K562 (cell line): ENCODE measurements around the gene COG4. TPM values are rescaled to one million over a fixed set of nuclear protein-coding genes. Genes with fewer than 3 reads are reported as not detected.

Experiments used
- FOXJ3 ChIP-seq: sonication (generic); formaldehyde crosslinking; IDR thresholded peaks from 2 replicates; pipeline ENCODE4 v1.4.0; 2020; ENCODE audit warnings: mild to moderate bottlenecking, missing genetic modification reagents
- HNRNPUL1 ChIP-seq: fragments of 200-400 bp; formaldehyde crosslinking; IDR thresholded peaks from 2 replicates; pipeline ENCODE4 v1.6.1; 2017; ENCODE audit warnings: low read length
- KLF13 ChIP-seq: fragments of 450-650 bp; IDR thresholded peaks from 2 replicates; pipeline ENCODE4 v1.6.1; 2016; ENCODE audit warnings: missing genetic modification characterization, low read depth, mild to moderate bottlenecking, missing compliant biosample characterization, moderate library complexity, borderline replicate concordance
- NBN ChIP-seq: fragments of 450-650 bp; IDR thresholded peaks from 2 replicates; pipeline ENCODE4 v1.6.1; 2016; ENCODE audit warnings: low read depth, mild to moderate bottlenecking
- NFE2L1 ChIP-seq: fragments of 450-650 bp; IDR thresholded peaks from 2 replicates; pipeline ENCODE4 v1.6.1; 2016; ENCODE audit warnings: missing genetic modification characterization, low read depth, mild to moderate bottlenecking, missing compliant biosample characterization, moderate library complexity, borderline replicate concordance
- NONO ChIP-seq, 2 experiments: fragments of 200-400 bp in 1 of 2; fragments of 450-650 bp in 1 of 2; formaldehyde crosslinking in 1 of 2; IDR thresholded peaks; 2 replicates each; pipeline ENCODE4 v1.6.1; 2017; ENCODE audit warnings: low read depth in 2 of 2, mild to moderate bottlenecking in 2 of 2, moderate library complexity in 2 of 2, low read length in 1 of 2
- RHOXF2B ChIP-seq: fragments of 250-450 bp; sonication (Bioruptor Pico); conservative IDR thresholded peaks from 2 replicates; pipeline ENCODE4 v1.5.1; 2021
- SP1 ChIP-seq: sonication (generic); formaldehyde crosslinking; IDR thresholded peaks from 2 replicates; pipeline ENCODE4 v1.8.1; 2022; ENCODE audit warnings: mild to moderate bottlenecking, missing genetic modification reagents
- TAL1 ChIP-seq: fragments of 450-650 bp; IDR thresholded peaks from 2 replicates; pipeline ENCODE4 v1.6.1; 2016; ENCODE audit warnings: mild to moderate bottlenecking
- TBP ChIP-seq: optimal IDR thresholded peaks from 2 replicates; pipeline ENCODE3; 2011; ENCODE audit warnings: low read depth, low read length, improper control_type of control experiment
- TGIF2 ChIP-seq: sonication (generic); formaldehyde crosslinking; IDR thresholded peaks from 2 replicates; pipeline ENCODE4 v1.8.1; 2022; ENCODE audit warnings: mild to moderate bottlenecking, missing genetic modification reagents, moderate library complexity
- USF2 ChIP-seq: sonication (generic); formaldehyde crosslinking; IDR thresholded peaks from 2 replicates; pipeline ENCODE4 v1.5.0; 2020; ENCODE audit warnings: missing genetic modification reagents
- ZNF174 ChIP-seq: fragments of 250-450 bp; sonication (Bioruptor Pico); IDR thresholded peaks from 2 replicates; pipeline ENCODE4 v1.4.0; 2020; ENCODE audit warnings: mild to moderate bottlenecking
- ZNF384 ChIP-seq: IDR thresholded peaks from 2 replicates; pipeline ENCODE4 v1.6.1; 2012; ENCODE audit warnings: low read depth, low read length, improper control_type of control experiment
- ZNF655 ChIP-seq: fragments of 250-450 bp; sonication (Bioruptor Pico); IDR thresholded peaks from 2 replicates; pipeline ENCODE4 v1.5.0; 2021
- polyA plus RNA-seq, 8 experiments: library from polyadenylated mRNA; depleted of rRNA in 4 of 8; stranded (reverse) in 5 of 8; unstranded in 3 of 8; fragments of >200 nt; fragmentation: Nextera tagmentation in 2 of 8; fragmentation: Illumina TruSeq in 1 of 8; extraction: Ambion mirVana in 2 of 8; extraction: Trizol in 1 of 8; gene quantifications; 2 replicates each; pipeline versions ENCODE4 v1.2.1 to v1.2.3, GENCODE V29; 2011 to 2014; ENCODE audit warnings: inconsistent platforms in 1 of 8, missing spikeins in 1 of 8
- total RNA-seq, 7 experiments: library from RNA; depleted of rRNA in 6 of 7; stranded (reverse); fragments of >200 nt in 6 of 7; fragmentation: Illumina TruSeq in 2 of 7; extraction: Trizol in 2 of 7; gene quantifications; 2 replicates each; pipeline versions ENCODE4 v1.2.1 to v1.2.3, GENCODE V29; 2011 to 2021; ENCODE audit warnings: low replicate concordance in 1 of 7
- TF ChIP-seq, protein P1 (sequence below): fragments of 450-650 bp; conservative IDR thresholded peaks from 2 replicates; pipeline ENCODE4 v1.6.1; 2016; ENCODE audit warnings: missing genetic modification characterization, low read depth, mild to moderate bottlenecking, control low read depth, missing compliant biosample characterization
- TF ChIP-seq, protein P2 (sequence below): fragments of 450-650 bp; IDR thresholded peaks from 2 replicates; pipeline ENCODE4 v1.6.1; 2018; ENCODE audit not compliant: partially characterized antibody
- TF ChIP-seq, protein P3 (sequence below): sonication (generic); formaldehyde crosslinking; IDR thresholded peaks from 2 replicates; pipeline ENCODE4 v1.8.0; 2022; ENCODE audit warnings: missing genetic modification reagents, mild to moderate bottlenecking, moderate library complexity, borderline replicate concordance
- TF ChIP-seq, protein P4 (sequence below): fragments of 250-450 bp; sonication (Bioruptor Pico); IDR thresholded peaks from 2 replicates; pipeline ENCODE4 v1.9.0; 2021; ENCODE audit warnings: mild to moderate bottlenecking

Gene COG4
- total and polyA plus RNA-seq, 9 of the 15 experiments (the other 6 are each of a cell fraction or from before 2014, with no cell fraction given), result 13.7 to 73.9 (median 44.2) TPM

DNA sequence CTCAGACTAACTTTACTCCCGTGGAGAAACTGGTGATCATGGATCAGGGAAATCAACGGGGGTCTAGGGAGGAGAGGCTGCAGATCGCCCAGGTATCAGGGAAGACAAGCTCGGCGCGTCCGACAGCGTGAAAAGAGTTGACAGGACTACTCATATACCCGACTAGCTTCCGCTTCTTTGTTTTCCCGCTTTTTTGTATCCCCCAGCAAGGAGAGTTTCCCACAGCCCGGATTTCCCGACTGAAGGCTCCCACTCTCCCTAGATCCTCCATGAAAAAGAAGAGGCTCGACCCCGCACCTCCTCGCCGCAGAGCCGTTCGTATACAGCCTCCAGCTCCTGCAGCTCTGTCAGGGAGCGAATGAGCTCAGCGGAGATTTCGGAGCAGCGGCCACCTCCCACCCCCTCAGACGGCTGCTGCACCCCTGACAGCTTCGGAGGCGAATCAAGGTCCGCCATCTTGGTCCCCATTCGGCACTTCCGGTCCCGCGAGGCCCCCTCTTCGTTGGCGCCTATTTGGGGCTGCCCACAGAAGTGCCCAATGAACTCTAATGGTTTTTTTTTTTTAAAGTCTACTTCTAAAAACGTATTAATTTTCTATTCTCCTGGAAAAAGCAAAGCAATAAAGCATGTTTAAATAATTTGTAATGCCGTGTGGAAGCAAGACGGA lies at the start of gene COG4 (continued):
- TF ChIP-seq, protein P1, sequence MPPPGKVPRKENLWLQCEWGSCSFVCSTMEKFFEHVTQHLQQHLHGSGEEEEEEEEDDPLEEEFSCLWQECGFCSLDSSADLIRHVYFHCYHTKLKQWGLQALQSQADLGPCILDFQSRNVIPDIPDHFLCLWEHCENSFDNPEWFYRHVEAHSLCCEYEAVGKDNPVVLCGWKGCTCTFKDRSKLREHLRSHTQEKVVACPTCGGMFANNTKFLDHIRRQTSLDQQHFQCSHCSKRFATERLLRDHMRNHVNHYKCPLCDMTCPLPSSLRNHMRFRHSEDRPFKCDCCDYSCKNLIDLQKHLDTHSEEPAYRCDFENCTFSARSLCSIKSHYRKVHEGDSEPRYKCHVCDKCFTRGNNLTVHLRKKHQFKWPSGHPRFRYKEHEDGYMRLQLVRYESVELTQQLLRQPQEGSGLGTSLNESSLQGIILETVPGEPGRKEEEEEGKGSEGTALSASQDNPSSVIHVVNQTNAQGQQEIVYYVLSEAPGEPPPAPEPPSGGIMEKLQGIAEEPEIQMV (tag), result no peak
- TF ChIP-seq TBP, result no peak
- TF ChIP-seq HNRNPUL1, result 0 out of 2 replicates have a peak, but pooled peaks have one; percentile 35
- no peak for TF ChIP-seq NFE2L1 (tag)
- TF ChIP-seq, protein P2, sequence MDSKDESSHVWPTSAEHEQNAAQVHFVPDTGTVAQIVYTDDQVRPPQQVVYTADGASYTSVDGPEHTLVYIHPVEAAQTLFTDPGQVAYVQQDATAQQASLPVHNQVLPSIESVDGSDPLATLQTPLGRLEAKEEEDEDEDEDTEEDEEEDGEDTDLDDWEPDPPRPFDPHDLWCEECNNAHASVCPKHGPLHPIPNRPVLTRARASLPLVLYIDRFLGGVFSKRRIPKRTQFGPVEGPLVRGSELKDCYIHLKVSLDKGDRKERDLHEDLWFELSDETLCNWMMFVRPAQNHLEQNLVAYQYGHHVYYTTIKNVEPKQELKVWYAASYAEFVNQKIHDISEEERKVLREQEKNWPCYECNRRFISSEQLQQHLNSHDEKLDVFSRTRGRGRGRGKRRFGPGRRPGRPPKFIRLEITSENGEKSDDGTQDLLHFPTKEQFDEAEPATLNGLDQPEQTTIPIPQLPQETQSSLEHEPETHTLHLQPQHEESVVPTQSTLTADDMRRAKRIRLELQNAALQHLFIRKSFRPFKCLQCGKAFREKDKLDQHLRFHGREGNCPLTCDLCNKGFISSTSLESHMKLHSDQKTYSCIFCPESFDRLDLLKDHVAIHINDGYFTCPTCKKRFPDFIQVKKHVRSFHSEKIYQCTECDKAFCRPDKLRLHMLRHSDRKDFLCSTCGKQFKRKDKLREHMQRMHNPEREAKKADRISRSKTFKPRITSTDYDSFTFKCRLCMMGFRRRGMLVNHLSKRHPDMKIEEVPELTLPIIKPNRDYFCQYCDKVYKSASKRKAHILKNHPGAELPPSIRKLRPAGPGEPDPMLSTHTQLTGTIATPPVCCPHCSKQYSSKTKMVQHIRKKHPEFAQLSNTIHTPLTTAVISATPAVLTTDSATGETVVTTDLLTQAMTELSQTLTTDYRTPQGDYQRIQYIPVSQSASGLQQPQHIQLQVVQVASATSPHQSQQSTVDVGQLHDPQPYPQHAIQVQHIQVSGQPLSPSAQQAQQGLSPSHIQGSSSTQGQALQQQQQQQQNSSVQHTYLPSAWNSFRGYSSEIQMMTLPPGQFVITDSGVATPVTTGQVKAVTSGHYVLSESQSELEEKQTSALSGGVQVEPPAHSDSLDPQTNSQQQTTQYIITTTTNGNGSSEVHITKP, result peak; percentile 1
- TF ChIP-seq ZNF655, result no peak
- no peak for TF ChIP-seq FOXJ3 (CRISPR knock-in tag)
- no peak for TF ChIP-seq NBN
- TF ChIP-seq ZNF384, result peak; percentile 99
- TF ChIP-seq SP1 (CRISPR knock-in tag), result 0 out of 2 replicates have a peak, but pooled peaks have one; percentile 62
- no peak for TF ChIP-seq KLF13
- TF ChIP-seq TGIF2 (CRISPR knock-in tag), result no peak; the same call in 1 of the 2 replicates
- no peak for TF ChIP-seq RHOXF2B (CRISPR knock-in tag)
- no peak for TF ChIP-seq USF2
- TF ChIP-seq, protein P3, sequence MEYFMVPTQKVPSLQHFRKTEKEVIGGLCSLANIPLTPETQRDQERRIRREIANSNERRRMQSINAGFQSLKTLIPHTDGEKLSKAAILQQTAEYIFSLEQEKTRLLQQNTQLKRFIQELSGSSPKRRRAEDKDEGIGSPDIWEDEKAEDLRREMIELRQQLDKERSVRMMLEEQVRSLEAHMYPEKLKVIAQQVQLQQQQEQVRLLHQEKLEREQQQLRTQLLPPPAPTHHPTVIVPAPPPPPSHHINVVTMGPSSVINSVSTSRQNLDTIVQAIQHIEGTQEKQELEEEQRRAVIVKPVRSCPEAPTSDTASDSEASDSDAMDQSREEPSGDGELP, result peak; percentile 27; the same call in 1 of the 2 replicates
- TF ChIP-seq, protein P4, sequence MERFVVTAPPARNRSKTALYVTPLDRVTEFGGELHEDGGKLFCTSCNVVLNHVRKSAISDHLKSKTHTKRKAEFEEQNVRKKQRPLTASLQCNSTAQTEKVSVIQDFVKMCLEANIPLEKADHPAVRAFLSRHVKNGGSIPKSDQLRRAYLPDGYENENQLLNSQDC (CRISPR knock-in tag), result no peak
- no peak for TF ChIP-seq NONO (IDR thresholded peaks at IDR 0.05; ENCODE audit: low read depth in 2 of 2, low read length in 1 of 2)
- no peak for TF ChIP-seq TAL1
- TF ChIP-seq ZNF174, result no peak
